ENCODE measurements around the gene NDUFA8.

GRCh38 chr9:122116448-122117173 is 43.0 kb downstream of the NDUFA8 start:
- TF ChIP-seq CTCF (IDR thresholded peaks at IDR 0.05) = no peak
- TF ChIP-seq POLR2A (IDR thresholded peaks at IDR 0.05) = no peak
- TF ChIP-seq EP300 (IDR thresholded peaks at IDR 0.05) = no peak
- no peak for TF ChIP-seq POLR2AphosphoS5 (IDR thresholded peaks at IDR 0.05)
